Effector CD4-positive, alpha-beta T cell (primary cell): ENCODE measurements around the gene PTPN22.

ENCODE experiments used
- DNase-seq: peaks from one replicate; pipeline ENCODE4 v3.0.0-alpha.2; 2020

Gene PTPN22

DNA sequence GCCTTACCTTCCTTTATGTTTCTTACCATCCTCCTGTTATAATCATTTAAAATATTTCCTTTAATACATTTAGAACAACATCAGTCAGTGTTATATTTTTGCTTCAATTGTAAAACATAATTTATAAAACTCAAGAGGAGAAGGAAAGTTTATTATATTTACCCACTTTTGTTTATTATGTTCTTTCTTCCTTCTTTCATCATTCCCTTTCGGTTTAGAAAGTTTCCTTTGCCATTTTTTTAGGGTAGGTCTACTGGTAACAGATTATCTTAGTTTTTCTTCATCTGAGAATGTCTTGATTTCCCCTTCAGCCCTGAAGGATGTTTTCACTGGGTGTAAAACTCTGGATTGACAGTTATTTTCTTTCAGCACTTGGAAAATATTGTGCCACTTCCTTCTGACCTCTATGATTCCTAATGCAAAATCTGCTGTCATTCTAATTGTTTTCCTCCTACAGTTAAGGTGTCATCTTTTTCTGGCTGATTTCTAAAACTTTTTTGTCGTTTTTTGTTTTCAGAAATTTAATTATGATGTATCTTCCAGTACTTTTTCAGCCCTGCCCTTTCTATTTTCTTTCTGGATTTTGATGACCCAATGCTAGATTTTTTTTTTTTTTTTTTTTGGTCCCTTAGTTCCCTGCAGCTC is 25.0 kb downstream of the PTPN22 start:
- no peak for DNase-seq

DNA sequence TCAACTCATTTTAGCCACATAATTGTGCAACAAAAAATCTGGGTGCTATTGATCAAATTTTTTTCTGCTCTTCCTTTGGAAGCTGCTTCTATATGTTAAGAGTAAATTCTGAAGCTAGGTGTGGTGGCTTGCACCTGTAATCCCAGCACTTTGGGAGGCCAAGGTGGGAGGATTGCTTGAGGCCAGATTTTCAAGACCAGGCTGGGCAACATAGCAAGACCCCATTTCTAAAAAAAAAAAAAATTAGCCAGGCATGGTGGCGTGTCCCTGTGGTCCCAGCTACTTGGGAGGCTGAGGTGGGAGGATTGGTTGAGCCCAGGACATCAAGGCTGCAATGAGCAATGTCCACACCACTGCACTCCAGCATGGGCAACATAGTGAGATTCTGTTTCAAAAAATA is 35.0 kb downstream of the PTPN22 start:
- DNase-seq, result no peak

- peak; percentile 32 for DNase-seq
Observed at GRCh38 chr1:113835686-113836290, 35.7 kb downstream of the PTPN22 start.

DNA sequence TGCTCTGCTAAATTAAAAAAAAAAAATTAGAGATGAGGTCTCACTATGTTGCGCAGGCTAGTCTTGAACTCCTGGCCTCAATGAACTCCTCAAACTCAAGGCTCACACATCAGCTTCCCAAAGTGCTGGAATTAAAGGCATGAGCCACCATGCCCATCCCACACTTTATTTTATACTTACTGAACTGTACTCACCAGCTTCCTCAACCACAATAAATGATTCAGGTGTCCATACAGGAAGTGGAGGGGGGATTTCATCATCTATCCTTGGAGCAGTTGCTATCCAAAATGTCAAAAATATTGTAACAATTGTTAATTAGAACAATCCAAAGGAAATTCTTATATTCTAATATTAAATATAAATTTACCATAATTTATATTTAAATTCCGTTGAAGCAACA is 36.8 kb downstream of the PTPN22 start:
- no peak for DNase-seq

DNA sequence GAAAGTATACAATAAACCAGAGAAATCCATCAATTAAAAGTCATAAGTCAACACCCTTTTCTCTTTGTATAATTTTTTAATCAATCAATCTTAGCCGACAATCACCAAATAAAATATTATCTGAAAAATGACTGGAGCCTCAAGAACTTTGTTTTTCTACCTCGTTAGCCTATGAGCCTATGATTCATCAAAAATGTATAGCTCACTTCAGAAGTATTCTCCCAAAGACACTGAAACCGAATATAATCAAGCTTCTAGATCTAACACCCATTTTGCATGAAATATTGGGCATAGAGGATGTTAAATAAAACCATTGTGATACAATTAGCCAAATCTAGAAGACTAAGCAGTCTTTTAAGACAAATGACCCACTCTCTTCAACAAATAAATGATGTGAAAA is 41.5 kb downstream of the PTPN22 start:
- DNase-seq, result no peak

- DNase-seq, result no peak
Observed at GRCh38 chr1:113821916-113822315, 49.6 kb downstream of the PTPN22 start.

DNA sequence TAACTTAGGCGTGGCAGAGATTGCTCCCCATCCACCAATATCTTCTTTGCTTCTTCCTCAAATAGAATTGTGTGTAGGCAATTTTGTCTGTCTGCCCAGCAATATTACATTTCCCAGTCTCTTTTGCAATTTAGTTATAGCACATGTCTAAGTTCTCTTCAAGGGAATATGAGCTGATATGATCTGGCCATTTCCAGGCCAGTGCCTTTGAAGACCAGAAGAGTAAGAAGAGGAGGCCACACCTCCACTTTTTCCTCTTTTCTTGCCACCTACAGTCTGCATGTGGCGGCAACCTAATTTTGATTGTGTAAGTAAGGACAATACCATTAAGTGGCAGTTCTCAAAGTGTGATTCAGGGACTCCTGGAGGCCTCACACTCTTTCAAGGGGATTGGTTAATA is 52.9 kb downstream of the PTPN22 start:
- DNase-seq, result no peak

- DNase-seq, result no peak
Observed at GRCh38 chr1:113813218-113813617, 58.3 kb downstream of the PTPN22 start.

DNA sequence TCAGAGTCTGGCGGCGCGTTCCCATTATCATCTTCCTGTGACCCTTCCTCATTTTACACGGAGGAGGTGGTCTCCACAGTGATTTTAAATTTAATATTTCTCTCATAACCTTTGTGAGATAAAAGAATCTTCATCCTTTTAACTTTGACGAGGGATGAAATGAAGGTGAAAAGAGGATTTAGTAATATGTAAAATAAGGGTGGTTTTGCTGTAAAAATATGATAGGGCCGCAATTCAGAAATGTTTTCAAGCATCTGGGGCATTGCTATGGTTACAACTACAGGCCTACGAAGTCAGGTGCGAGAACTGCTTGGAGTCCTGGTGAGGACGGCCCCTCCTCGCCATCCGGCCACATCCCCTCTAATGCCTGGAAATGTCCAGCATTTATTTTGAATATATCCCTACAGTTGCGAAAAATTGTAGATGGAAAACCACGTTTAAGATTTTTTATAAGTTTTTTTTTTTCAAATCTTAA is 58.8 kb downstream of the PTPN22 start:
- DNase-seq, result peak; percentile 3

- peak; percentile 98 for DNase-seq
Observed at GRCh38 chr1:113811888-113812660, 59.4 kb downstream of the PTPN22 start, which contains the start of gene RSBN1. TSS of gene RSBN1 (minus strand) at chr1:113812476. CDS start at chr1:113812412, 64 bp downstream.

- peak; percentile 8 for DNase-seq
Observed at GRCh38 chr1:113811156-113811887, 60.2 kb downstream of the PTPN22 start.

DNA sequence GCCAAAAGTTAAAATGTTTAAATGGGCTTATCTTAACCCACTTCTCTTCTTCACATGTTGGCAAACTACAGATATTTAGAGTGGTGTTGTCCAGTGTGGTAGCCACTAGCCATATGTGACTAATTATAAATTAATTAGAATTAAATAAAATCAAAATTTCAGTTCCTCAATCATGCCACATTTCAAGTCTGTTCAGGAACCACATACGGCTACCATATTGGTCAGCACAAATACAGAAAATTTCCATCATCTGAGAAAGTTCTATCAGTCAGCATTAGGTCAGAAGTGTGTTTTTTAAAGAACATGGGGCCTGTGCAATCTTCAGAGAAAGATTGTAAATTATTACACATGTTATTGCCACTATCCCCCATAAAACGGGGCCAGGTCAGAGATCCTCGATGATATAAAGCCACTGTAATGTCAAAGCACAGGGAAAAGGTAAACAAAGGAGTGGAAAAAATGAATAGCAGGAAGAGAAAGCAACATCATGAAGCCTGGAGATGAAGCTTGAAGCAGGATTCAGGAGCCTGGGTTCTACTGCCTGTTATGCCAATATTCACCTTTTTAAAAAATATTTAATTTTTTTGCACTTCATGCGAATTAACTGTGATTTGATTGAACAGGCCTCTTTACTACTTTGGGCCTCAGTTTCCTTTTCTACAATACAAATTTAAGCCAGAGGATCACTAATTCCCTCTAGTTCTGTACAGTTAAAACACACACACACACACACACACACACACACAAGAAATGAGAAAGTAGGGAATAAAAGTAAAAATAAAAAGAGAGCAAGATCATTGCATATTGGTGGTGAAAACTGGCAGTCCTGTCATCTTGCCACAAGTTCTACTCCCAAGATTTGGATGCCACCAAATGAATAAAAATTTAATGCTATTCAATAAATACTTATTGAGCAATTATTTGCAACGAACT is 61.6 kb downstream of the PTPN22 start:
- DNase-seq, result no peak

DNA sequence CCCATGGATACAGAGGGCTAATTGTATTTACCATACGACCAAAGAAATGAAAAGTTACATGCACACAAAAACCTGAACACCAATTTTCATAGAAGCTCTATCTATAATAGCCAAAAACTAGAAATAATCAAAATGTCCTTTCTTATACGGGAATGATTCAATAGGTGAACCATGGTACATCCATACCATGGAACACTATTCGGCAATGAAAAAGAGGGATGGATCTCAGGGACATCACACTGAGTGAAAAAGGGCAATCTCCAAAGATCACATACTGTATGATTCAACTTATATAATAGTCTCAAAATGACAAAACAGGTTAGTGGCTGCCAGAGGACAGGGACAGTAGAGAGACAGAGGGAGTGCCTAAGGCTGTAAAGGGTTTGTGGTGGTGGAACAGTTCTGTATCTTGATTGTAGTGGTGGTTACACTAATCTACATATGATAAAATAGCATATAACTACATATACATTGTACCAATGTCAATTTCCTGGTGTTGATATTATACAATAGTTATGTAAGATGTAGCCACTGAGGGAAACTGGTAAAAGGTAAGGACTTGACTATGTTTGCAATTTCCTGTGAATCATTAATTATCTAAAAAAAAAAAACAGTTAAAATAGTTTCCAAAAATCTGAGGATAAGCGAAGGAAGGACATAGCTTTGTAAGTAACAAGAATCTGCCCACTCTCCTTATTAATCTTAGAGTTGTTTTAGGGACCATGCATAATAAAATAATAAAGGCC is 62.9 kb downstream of the PTPN22 start:
- DNase-seq, result no peak

DNA sequence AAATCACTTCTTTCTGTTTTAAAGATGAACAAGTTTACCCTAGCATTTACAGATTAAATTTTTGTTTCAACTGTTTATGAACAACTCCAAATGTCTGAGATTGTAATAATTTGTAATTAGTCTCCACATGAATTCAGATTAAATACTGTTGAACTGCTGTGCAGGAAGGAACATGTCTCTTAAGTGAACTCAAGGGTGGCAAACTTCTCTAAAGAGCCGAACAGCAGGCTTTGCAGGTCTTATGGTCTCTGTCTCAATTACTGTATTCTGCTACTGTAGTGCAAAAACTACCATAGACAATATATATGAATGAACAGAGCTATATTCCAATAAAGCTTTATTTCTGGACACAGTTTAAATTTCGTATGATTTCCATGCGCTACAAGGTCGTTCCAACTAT is 65.9 kb downstream of the PTPN22 start:
- DNase-seq, result no peak

DNA sequence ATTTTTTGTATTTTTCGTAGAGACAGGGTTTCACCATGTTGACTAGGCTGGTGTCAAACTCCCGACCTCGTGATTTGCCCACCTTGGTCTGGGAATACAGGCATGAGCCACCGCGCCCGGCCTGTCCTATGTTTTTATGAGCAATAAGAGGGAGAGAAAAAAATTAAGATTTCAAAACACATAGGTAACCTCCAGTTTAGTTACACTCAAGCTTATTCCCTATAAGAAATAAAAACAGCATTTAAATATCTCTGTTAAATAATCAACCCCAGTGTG is 66.3 kb downstream of the PTPN22 start:
- DNase-seq, result no peak

GRCh38 chr1:113804421-113805255 is 66.9 kb downstream of the PTPN22 start:
- DNase-seq, result no peak

DNA sequence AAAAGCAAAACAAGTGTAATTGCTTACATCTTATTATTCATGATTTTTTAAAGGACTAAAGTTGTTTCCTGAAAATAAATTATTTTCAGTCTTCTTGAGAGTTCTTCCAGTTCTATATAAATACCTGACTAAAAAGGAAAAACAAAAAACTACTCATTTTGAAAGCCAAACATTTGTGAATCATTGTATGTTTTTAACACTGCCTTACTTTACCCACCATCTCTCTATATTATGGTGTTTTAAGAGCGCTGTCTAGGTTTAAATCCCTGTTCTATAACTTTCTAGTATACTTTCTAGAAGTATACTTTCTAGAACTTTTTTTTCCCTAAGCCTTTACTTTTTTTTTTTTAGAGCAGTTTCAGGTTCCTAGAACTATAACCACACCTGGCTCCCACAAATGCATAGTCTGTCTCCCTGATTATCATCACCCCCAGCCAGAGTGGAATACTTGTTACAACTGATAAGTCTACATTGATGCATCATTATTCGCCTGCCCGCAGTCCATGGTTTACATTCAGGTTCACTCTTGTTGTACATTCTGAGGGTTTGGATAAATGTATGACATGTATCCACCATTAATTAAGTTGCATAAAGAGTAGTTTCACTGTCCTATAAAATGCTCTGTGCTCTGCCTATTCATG is 69.0 kb downstream of the PTPN22 start:
- DNase-seq, result no peak

DNA sequence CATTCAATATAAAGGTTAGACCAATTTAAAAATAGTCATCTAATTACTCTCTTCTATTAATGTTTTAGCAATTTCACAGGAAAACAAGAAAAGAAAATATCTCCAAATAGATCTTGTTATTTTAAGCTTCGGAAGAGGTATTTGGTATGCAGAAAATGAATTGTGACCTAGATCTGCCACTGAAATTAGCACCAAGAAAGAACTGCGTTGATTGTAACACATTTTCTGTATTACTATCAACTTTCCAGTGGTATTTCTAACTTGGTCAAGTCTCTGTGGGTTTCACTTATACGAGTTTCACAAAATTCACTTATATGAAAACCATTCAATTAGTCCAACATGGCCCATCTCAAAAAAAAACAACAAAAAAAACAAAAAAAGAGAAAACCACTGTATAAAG is 71.0 kb downstream of the PTPN22 start:
- DNase-seq, result no peak

GRCh38 chr1:113797472-113797871 is 74.0 kb downstream of the PTPN22 start:
- DNase-seq, result no peak
